OCI-LY3 (cell line): ENCODE measurements around the gene SLC5A1.
"Not testable (repeated sequence)": the region's sequence is repeated elsewhere in the genome, so short reads cannot be mapped to it uniquely, and the experiment has no call there.

Source experiments
- H2AFZ ChIP-seq: fragments of 200-600, 300-600 bp; shearing (Covaris generic); 2 replicates; pipeline ENCODE4 v1.6.0; 2014; ENCODE audit warnings: antibody characterized with exemption, low read depth, low read length
- H3K27ac ChIP-seq: fragments of 200-600, 300-600 bp; sonication (generic); 2 replicates; pipeline ENCODE4 v1.5.1; 2014; ENCODE audit warnings: mild to moderate bottlenecking, low read length, moderate library complexity, mixed read lengths
- H3K27me3 ChIP-seq: fragments of 200-600, 300-600 bp; sonication (generic); 2 replicates; pipeline ENCODE4 v1.6.1; 2014; ENCODE audit warnings: low read depth, low read length, mixed read lengths
- H3K36me3 ChIP-seq: fragments of 200-600, 300-600 bp; sonication (generic); replicated peaks from 2 replicates; pipeline ENCODE3; 2014; ENCODE audit warnings: low read depth, low read length, mixed read lengths
- H3K4me1 ChIP-seq: fragments of 300-600, 200-600 bp; sonication (generic); 2 replicates; pipeline ENCODE4 v1.6.1; 2014; ENCODE audit warnings: low read length, mixed read lengths
- H3K4me2 ChIP-seq: fragments of 200-600, 300-600 bp; sonication (generic); 2 replicates; pipeline ENCODE4 v1.6.1; 2014; ENCODE audit warnings: low read length, mixed read lengths
- H3K4me3 ChIP-seq: fragments of 300-600, 200-600 bp; sonication (generic); 2 replicates; pipeline ENCODE4 v1.5.1; 2014; ENCODE audit warnings: antibody characterized with exemption, mild to moderate bottlenecking, low read length, moderate library complexity
- H3K79me2 ChIP-seq: fragments of 300-600, 200-600 bp; shearing (Covaris generic); 2 replicates; pipeline ENCODE4 v1.6.1; 2014; ENCODE audit warnings: mild to moderate bottlenecking, low read length, mixed read lengths
- H3K9ac ChIP-seq: fragments of 300-600, 200-600 bp; shearing (Covaris generic); 2 replicates; pipeline ENCODE4 v1.6.0; 2014; ENCODE audit warnings: mild to moderate bottlenecking, low read length, moderate library complexity
- H3K9me3 ChIP-seq: fragments of 200-600, 300-600 bp; shearing (Covaris generic); 2 replicates; pipeline ENCODE4 v1.6.1; 2014; ENCODE audit warnings: low read length, mixed read lengths; ENCODE audit not compliant: insufficient read depth
- H4K20me1 ChIP-seq: fragments of 200-600, 300-600 bp; sonication (generic); 2 replicates; pipeline ENCODE4 v1.6.1; 2016; ENCODE audit warnings: low read length, mixed read lengths; ENCODE audit not compliant: insufficient read depth
- CTCF ChIP-seq: fragments of 200-600, 300-600 bp; sonication (generic); IDR thresholded peaks from 2 replicates; pipeline ENCODE4 v1.5.1; 2014; ENCODE audit warnings: antibody characterized with exemption, low read length, low read depth
- EZH2phosphoT487 ChIP-seq: fragments of 200-600 bp; shearing (Covaris generic); IDR thresholded peaks from 2 replicates; pipeline ENCODE4 v1.6.1; 2018; ENCODE audit warnings: antibody characterized with exemption, mixed run types, low read depth

The SLC5A1 gene

GRCh38 chr22:32132783-32133182 lies 89.7 kb downstream of the SLC5A1 start:
- TF ChIP-seq EZH2phosphoT487 = no peak
- no peak for TF ChIP-seq CTCF
- Histone ChIP-seq H3K27me3 (no peaks in the 10 kb centered on the region), H3K36me3 (no peaks in the 10 kb centered on the region), H3K9ac (no peak overlapping the region), H3K4me2 (no peak overlapping the region), H3K9me3 (no peaks in the 10 kb centered on the region), H3K79me2 (no peaks in the 10 kb centered on the region), H3K4me3 (no peak overlapping the region), H4K20me1 (no peaks in the 10 kb centered on the region), H3K27ac (no peak overlapping the region), H3K4me1 (peaks cover 5% of the 10 kb centered on the region; the same call in 1 of the 2 replicates), H2AFZ (no peak overlapping the region)

GRCh38 chr22:32134796-32135195 lies 91.7 kb downstream of the SLC5A1 start:
- not testable (repeated sequence) for H3K4me3 ChIP-seq, H3K27me3 ChIP-seq, H3K36me3 ChIP-seq, H3K79me2 ChIP-seq, H2AFZ ChIP-seq, H3K4me1 ChIP-seq, H3K9me3 ChIP-seq, H3K9ac ChIP-seq, H3K27ac ChIP-seq, H3K4me2 ChIP-seq, H4K20me1 ChIP-seq

GRCh38 chr22:32135958-32136357 lies 92.9 kb downstream of the SLC5A1 start:
- not testable (repeated sequence) for H3K79me2 ChIP-seq, H3K27me3 ChIP-seq, H3K27ac ChIP-seq, H3K4me2 ChIP-seq, H4K20me1 ChIP-seq, H3K4me3 ChIP-seq, H3K9ac ChIP-seq, H3K4me1 ChIP-seq, H2AFZ ChIP-seq, H3K9me3 ChIP-seq, H3K36me3 ChIP-seq

GRCh38 chr22:32136881-32137280 lies 93.8 kb downstream of the SLC5A1 start:
- H3K4me1 ChIP-seq, H3K4me3 ChIP-seq, H3K27ac ChIP-seq, H3K9ac ChIP-seq, H3K79me2 ChIP-seq, H4K20me1 ChIP-seq, H3K36me3 ChIP-seq, H3K27me3 ChIP-seq, H3K9me3 ChIP-seq: not testable (repeated sequence)
- Histone ChIP-seq H3K4me2 (peak overlapping the region; percentile 90; the same call in 1 of the 2 replicates), H2AFZ (0 out of 2 replicates have a peak overlapping the region, but pooled peaks have one; percentile 99)

GRCh38 chr22:32137731-32138324 lies 94.8 kb downstream of the SLC5A1 start:
- H3K9ac ChIP-seq = peak overlapping the region; percentile 67
- H2AFZ ChIP-seq = peak overlapping the region; percentile 99
- H3K9me3 ChIP-seq, H3K36me3 ChIP-seq, H3K4me1 ChIP-seq, H3K27me3 ChIP-seq, H4K20me1 ChIP-seq, H3K79me2 ChIP-seq: not testable (repeated sequence)
- H3K4me2 ChIP-seq = peak overlapping the region; percentile 90
- H3K4me3 ChIP-seq = peak overlapping the region; percentile 78
- H3K27ac ChIP-seq = peak overlapping the region; percentile 38

- not testable (repeated sequence) for H3K79me2 ChIP-seq, H4K20me1 ChIP-seq, H3K9me3 ChIP-seq, H3K27me3 ChIP-seq, H3K4me1 ChIP-seq, H3K27ac ChIP-seq, H3K36me3 ChIP-seq
- peak overlapping the region; percentile 67 for H3K9ac ChIP-seq
- peak overlapping the region; percentile 78 for H3K4me3 ChIP-seq
- H2AFZ ChIP-seq = 0 out of 2 replicates have a peak overlapping the region, but pooled peaks have one; percentile 99
- peak overlapping the region; percentile 90 for H3K4me2 ChIP-seq
These were observed 95.5 kb downstream of the SLC5A1 start for GRCh38 chr22:32138576-32138975.
